Natural killer cell (primary cell): ENCODE measurements around the gene CATSPERD. TPM values are rescaled to one million over a fixed set of nuclear protein-coding genes. Genes with fewer than 3 reads are reported as not detected.
"Not testable (repeated sequence)": the region's sequence is repeated elsewhere in the genome, so short reads cannot be mapped to it uniquely, and the experiment has no call there.

Source experiments
- ATAC-seq, 3 donors: fragments of 150-1000 bp in 2 of 3; fragments of 200-7000 bp in 1 of 3; cut with Tn5 transposase; 1 replicate in 1 of 3; 2 replicates in 2 of 3; pipeline ENCODE4 v1.10.0; 2021; ENCODE audit warnings: mild to moderate bottlenecking in 2 of 3, moderate library complexity in 2 of 3
- DNase-seq, 2 donors: peaks; one replicate each; pipeline versions ENCODE4 v3.0.0 to v3.0.0-alpha.2; 2013 to 2021; ENCODE audit warnings: mixed read lengths in 1 of 2
- H3K27ac ChIP-seq: one replicate; pipeline ENCODE4 v1.5.1; 2013; ENCODE audit warnings: mild to moderate bottlenecking, low read length
- H3K27me3 ChIP-seq: one replicate; pipeline ENCODE4 v1.6.1; 2013; ENCODE audit warnings: low read length; ENCODE audit not compliant: control insufficient read depth, insufficient read depth
- H3K36me3 ChIP-seq: one replicate; pipeline ENCODE4 v1.6.1; 2013; ENCODE audit warnings: low read length; ENCODE audit not compliant: control insufficient read depth, insufficient read depth
- H3K4me1 ChIP-seq: one replicate; pipeline ENCODE4 v1.6.1; 2013; ENCODE audit warnings: low read length; ENCODE audit not compliant: control insufficient read depth, insufficient read depth
- H3K4me3 ChIP-seq: one replicate; pipeline ENCODE4 v1.5.1; 2013; ENCODE audit warnings: low read length
- H3K9me3 ChIP-seq: one replicate; pipeline ENCODE4 v1.6.1; 2013; ENCODE audit warnings: low read length; ENCODE audit not compliant: control insufficient read depth, insufficient read depth
- H3K27ac Mint-ChIP-seq, 2 donors: one replicate each; pipeline ENCODE4 v1.8.0; 2022; ENCODE audit warnings: mild to moderate bottlenecking in 2 of 2, mixed read lengths in 2 of 2, moderate library complexity in 1 of 2
- H3K27me3 Mint-ChIP-seq, 2 donors: one replicate each; pipeline ENCODE4 v1.8.0; 2022; ENCODE audit warnings: low read depth in 2 of 2, mixed read lengths in 2 of 2
- H3K36me3 Mint-ChIP-seq: one replicate; pipeline ENCODE4 v1.8.0; 2022; ENCODE audit warnings: mixed read lengths
- H3K4me1 Mint-ChIP-seq, 2 donors: one replicate each; pipeline ENCODE4 v1.8.0; 2022; ENCODE audit warnings: mixed read lengths in 2 of 2
- H3K4me3 Mint-ChIP-seq: one replicate; pipeline ENCODE4 v1.8.0; 2022; ENCODE audit warnings: mild to moderate bottlenecking, moderate library complexity, mixed read lengths
- H3K9me3 Mint-ChIP-seq, 2 donors: one replicate each; pipeline ENCODE4 v1.8.0; 2022; ENCODE audit warnings: mixed read lengths in 2 of 2
- WGBS: methylation state at CpG from one replicate; pipeline ENCODE4 v1.1.7; 2013; ENCODE audit warnings: missing lambda C conversion rate; ENCODE audit not compliant: insufficient coverage; 5-methylcytosine and 5-hydroxymethylcytosine counted together
- intact Hi-C: fragments of 100-400 bp; cut with micrococcal nuclease; formaldehyde crosslinking; loops from one replicate; pipeline ENCODE4 v1.14.2; 2022
- total RNA-seq, 4 donors: library from RNA; stranded (reverse); fragments of 120-200 nt in 1 of 4; gene quantifications; one replicate each; pipeline versions ENCODE4 v1.2.3 to v1.2.4, GENCODE V29; 2013 to 2022
- TF ChIP-seq, protein P1 (sequence below): fragments of 200-600 bp; IDR thresholded peaks from one replicate; pipeline ENCODE4 v1.8.0; 2022; ENCODE audit warnings: antibody characterized with exemption

Gene CATSPERD
- total RNA-seq, 3 donors from 2014 or later (not counting 1 experiment from before 2014, with no cell fraction given): not detected

GRCh38 chr19:5743630-5744029 is 23.2 kb downstream of the CATSPERD start:
- Mint-ChIP-seq H3K4me1 (no peaks in the 10 kb centered on the region), H3K9me3 (no peaks in the 10 kb centered on the region), H3K27me3 (peaks cover 0 to 5% of the 10 kb centered on the region in 2 donors), H3K36me3 (no peaks in the 10 kb centered on the region), H3K4me3 (no peak overlapping the region), H3K27ac (no peak overlapping the region)
- Histone ChIP-seq H3K36me3 (no peaks in the 10 kb centered on the region), H3K27me3 (no peaks in the 10 kb centered on the region), H3K27ac (no peak overlapping the region), H3K4me3 (no peak overlapping the region), H3K9me3 (no peaks in the 10 kb centered on the region), H3K4me1 (no peaks in the 10 kb centered on the region)
- no peak for DNase-seq
- ATAC-seq: no peak
- TF ChIP-seq, protein P1, sequence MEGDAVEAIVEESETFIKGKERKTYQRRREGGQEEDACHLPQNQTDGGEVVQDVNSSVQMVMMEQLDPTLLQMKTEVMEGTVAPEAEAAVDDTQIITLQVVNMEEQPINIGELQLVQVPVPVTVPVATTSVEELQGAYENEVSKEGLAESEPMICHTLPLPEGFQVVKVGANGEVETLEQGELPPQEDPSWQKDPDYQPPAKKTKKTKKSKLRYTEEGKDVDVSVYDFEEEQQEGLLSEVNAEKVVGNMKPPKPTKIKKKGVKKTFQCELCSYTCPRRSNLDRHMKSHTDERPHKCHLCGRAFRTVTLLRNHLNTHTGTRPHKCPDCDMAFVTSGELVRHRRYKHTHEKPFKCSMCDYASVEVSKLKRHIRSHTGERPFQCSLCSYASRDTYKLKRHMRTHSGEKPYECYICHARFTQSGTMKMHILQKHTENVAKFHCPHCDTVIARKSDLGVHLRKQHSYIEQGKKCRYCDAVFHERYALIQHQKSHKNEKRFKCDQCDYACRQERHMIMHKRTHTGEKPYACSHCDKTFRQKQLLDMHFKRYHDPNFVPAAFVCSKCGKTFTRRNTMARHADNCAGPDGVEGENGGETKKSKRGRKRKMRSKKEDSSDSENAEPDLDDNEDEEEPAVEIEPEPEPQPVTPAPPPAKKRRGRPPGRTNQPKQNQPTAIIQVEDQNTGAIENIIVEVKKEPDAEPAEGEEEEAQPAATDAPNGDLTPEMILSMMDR: no peak
- intact Hi-C loops: no loop called here

DNA sequence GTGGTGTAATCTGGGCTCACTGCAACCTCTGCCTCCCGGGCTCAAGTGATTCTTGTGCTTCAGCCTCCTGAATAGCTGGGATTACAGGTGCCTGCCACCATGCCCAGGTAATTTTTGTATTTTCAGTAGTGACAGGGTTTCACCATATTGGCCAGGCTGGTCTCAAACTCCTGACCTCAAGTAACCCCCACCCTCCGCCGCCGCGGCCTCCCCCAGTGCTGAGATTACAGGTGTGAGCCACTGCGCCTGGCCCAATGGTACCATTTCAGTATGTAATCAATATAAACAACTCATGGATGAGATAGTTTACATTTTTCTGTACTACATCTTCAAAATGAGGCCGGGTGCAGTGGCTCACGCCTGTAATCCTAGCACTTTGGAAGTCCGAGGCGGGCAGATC is 24.6 kb downstream of the CATSPERD start:
- DNase-seq, ATAC-seq, H3K36me3 ChIP-seq, H3K4me1 Mint-ChIP-seq, H3K4me3 Mint-ChIP-seq, H3K27ac Mint-ChIP-seq, H3K27ac ChIP-seq, H3K36me3 Mint-ChIP-seq, intact Hi-C loops, H3K27me3 ChIP-seq, H3K4me3 ChIP-seq, H3K4me1 ChIP-seq, H3K9me3 Mint-ChIP-seq, H3K9me3 ChIP-seq, H3K27me3 Mint-ChIP-seq: not testable (repeated sequence)
- WGBS: 95% methylated on average over 10 of the region's 10 CpGs

DNA sequence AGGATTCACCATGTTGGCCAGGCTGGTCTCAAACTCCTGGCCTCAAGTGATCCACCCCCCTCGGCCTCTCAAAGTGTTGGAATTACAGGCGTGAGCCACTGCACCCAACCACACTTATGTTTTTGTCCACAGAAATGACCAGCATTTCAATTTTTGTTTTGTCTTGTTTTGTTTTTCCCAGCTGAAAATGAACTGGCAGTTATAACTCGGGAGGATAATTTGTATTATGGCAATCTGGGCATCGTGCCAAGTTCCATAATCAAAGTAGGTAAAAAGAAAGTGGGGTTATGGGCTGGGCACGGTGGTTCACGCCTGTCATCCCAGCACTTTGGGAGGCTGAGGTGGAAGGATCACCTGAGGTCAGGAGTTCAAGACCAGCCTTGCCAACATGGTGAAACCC is 28.5 kb downstream of the CATSPERD start:
- H3K27ac Mint-ChIP-seq, intact Hi-C loops, DNase-seq, H3K36me3 ChIP-seq, H3K4me3 ChIP-seq, H3K9me3 Mint-ChIP-seq, H3K4me1 ChIP-seq, H3K27me3 ChIP-seq, H3K4me3 Mint-ChIP-seq, H3K4me1 Mint-ChIP-seq, H3K27ac ChIP-seq, H3K36me3 Mint-ChIP-seq, ATAC-seq, H3K9me3 ChIP-seq, H3K27me3 Mint-ChIP-seq: not testable (repeated sequence)
- WGBS: 74% methylated on average over 6 of the region's 6 CpGs

DNA sequence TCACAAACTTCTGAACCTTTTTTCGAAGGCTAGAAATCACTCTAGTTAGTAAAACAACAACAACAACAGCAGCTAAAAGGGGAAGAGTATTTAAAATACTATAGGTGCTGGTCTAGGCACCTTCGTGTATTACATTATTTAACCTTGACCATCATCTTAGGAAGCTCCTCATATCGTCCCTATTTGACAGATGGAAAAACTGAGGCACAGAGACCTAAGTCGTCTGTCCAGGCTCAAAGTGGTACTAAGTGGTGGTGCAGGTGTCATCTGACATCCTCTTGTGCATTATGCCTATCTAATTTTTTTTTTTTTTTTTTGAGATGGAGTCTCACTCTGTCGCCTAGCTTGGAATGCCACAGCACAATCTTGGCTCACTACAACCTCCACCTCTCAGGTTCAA is 29.1 kb downstream of the CATSPERD start:
- H3K4me1 Mint-ChIP-seq: no peaks in the 10 kb centered on the region
- Histone ChIP-seq H3K27me3 (no peaks in the 10 kb centered on the region), H3K9me3 (no peaks in the 10 kb centered on the region), H3K4me1 (no peaks in the 10 kb centered on the region), H3K27ac (no peak overlapping the region), H3K4me3 (no peak overlapping the region), H3K36me3 (no peaks in the 10 kb centered on the region)
- no peak for DNase-seq
- TF ChIP-seq, protein P1: no peak
- H3K36me3 Mint-ChIP-seq: no peaks in the 10 kb centered on the region
- no peak overlapping the region for H3K4me3 Mint-ChIP-seq
- intact Hi-C loops: no loop called here
- no peak overlapping the region for H3K27ac Mint-ChIP-seq
- no peaks in the 10 kb centered on the region for H3K27me3 Mint-ChIP-seq
- no peak for ATAC-seq
- WGBS: 82% methylated on average over 4 of the region's 5 CpGs
- no peaks in the 10 kb centered on the region for H3K9me3 Mint-ChIP-seq

GRCh38 chr19:5751709-5752108 is 31.3 kb downstream of the CATSPERD start:
- TF ChIP-seq, protein P1: no peak
- no peaks in the 10 kb centered on the region for H3K4me1 ChIP-seq
- no peak overlapping the region for H3K27ac ChIP-seq
- 77% methylated on average over 7 of the region's 7 CpGs for WGBS
- H3K4me1 Mint-ChIP-seq: no peaks in the 10 kb centered on the region
- no peaks in the 10 kb centered on the region for H3K36me3 Mint-ChIP-seq
- ATAC-seq (no peak), DNase-seq (no peak)
- intact Hi-C loops: no loop called here
- no peaks in the 10 kb centered on the region for H3K9me3 Mint-ChIP-seq
- H3K27ac Mint-ChIP-seq: no peak overlapping the region
- H3K9me3 ChIP-seq: no peaks in the 10 kb centered on the region
- H3K4me3 ChIP-seq: no peak overlapping the region
- H3K27me3 Mint-ChIP-seq: no peaks in the 10 kb centered on the region
- no peaks in the 10 kb centered on the region for H3K36me3 ChIP-seq
- H3K4me3 Mint-ChIP-seq: no peak overlapping the region
- no peaks in the 10 kb centered on the region for H3K27me3 ChIP-seq
